Measurements from ENCODE around the gene TIMM29.
"Not testable (repeated sequence)": the region's sequence is repeated elsewhere in the genome, so short reads cannot be mapped to it uniquely, and the experiment has no call there.

TIMM29 gene

DNA sequence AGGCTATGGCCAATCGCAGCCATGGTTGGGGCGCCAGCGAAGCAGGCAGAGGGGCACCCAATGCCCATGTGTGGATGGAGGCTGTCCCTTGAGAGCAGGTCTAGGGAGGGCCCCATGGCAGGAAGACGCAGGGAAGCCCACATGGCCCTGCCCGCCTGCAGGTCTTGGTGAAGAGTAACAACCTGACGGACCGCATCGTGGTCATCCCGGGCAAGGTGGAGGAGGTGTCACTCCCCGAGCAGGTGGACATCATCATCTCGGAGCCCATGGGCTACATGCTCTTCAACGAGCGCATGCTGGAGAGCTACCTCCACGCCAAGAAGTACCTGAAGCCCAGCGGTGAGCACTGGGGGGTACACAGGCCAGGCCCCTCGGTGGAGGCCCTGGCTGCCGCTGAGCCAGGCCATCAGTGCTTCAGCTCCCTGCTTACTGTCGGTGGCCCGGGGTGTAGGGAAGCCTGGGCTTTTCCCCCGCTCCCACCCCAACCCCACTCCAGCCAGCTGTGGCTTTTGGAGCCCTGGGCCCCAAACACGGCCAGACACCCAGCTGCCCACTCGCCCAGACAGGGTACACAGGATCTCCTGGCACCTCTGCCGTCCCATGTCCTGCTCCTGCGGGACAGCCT lies 14.8 kb upstream of the TIMM29 start:
- DNase-seq = no peak

DNA sequence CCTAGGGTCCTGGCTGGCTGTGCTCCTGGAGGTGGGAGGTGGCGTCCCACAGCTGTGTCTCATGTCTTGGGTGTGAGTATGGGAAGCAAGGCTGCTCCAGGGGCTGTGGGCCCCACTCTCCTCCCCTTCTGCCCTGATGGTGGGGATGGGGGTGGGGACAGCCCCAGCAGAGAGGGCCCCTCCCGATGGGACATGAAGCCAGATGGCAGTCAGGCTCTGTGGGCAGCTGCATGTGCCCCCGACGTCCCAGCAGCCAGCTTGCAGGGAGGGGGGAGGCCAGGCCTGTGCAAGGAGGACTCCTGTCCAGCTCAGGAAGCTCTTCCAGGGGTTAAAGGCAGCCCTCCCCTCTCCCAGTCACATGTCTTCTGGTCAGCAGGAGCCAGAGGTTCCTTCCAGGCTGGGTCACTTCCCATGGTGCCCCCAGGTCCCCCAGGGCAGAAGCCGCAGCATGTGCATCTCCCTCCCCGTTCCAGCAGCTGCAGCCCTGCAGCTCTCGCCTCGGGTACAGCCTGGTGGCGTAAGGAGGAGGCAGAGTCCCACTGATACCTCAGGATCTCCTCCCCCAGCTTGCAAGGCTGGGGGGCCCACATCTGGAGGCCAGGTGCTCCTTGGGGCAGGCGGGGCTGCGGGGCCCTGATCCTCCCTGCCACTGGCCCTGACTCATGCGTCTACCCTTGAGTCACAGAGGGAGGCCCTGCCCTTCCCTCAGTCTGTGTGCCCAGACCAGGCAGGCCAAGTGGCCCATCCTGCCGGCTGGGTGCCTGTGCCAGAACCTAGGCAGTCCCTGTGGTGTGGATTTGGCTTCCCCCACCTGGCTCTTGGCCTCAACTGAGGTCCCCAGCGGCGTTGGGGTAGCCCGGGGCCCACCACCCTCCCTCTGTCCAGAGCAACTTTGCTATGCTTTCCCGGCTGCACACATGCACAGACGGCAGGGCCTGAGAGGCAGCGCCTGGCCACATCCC lies 13.2 kb upstream of the TIMM29 start:
- no peak for DNase-seq

GRCh38 chr19:10916602-10917001 lies 12.0 kb upstream of the TIMM29 start:
- no peak for DNase-seq

GRCh38 chr19:10918359-10918758 lies 10.3 kb upstream of the TIMM29 start:
- DNase-seq = no peak

DNA sequence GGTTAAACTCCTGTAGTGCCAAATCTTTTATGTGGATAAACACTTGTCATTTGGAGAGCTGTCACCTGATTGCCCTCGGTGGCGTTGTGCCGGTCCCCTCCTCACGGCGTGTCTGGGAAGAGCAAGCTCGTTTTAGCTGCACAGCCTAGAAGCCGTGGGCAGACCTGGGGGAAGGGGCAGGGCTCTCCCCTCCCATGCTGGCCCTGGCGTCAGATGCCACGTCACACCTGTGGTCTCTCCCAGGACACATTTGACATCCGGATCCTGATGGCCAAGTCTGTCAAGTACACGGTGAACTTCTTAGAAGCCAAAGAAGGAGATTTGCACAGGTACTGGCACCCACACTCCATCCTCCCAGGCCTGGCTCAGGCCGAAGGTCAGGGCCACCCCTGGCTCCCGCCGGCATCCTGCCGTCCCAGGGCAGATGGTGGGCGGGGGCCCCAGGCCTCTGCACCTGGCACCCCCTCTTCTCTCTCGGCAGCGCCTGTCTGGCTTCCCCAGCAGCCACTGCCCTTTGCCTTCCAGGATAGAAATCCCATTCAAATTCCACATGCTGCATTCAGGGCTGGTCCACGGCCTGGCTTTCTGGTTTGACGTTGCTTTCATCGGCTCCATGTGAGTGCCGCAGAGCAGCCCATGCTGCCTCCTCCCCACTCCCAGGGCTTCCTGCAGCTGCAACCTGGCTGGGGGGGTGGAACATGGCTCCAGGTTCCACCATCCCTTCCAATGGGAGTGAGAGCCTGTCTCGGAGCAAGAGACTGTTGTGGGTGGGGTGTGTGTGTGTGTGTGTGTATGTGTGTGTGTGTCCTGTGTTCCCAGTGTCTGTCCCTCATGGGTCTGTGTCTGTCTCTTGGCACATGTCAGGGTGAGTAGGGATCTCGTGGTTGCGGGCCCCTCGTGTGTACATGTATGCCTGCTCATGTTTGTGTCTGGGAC lies 9.0 kb upstream of the TIMM29 start:
- DNase-seq = no peak

DNA sequence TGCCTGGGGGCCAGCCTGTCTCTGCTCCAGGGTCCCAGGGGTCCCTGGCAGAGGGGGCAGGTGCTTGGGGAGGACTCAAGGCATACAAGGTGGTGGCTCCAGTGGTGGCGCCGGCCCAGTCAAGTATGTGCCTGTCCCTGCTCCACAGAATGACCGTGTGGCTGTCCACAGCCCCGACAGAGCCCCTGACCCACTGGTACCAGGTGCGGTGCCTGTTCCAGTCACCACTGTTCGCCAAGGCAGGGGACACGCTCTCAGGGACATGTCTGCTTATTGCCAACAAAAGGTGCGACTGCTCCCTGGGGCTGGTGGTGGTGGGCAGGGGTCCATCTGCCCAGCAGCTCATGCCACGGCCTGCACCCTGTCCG lies 8.3 kb upstream of the TIMM29 start:
- DNase-seq = no peak

DNA sequence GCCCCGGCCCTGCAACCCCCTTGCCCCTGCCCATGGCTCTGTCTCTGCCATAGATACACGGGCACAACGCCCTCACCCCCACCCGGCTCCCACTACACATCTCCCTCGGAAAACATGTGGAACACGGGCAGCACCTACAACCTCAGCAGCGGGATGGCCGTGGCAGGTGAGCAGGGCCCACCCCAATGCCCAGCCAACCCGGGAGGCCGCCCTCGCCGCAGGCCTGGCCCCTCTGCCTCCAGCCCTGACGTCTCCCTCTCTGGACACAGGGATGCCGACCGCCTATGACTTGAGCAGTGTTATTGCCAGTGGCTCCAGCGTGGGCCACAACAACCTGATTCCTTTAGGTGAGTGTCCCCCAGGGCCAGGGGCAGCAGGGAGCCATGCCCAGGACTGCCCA lies 7.8 kb upstream of the TIMM29 start:
- no peak for DNase-seq

DNA sequence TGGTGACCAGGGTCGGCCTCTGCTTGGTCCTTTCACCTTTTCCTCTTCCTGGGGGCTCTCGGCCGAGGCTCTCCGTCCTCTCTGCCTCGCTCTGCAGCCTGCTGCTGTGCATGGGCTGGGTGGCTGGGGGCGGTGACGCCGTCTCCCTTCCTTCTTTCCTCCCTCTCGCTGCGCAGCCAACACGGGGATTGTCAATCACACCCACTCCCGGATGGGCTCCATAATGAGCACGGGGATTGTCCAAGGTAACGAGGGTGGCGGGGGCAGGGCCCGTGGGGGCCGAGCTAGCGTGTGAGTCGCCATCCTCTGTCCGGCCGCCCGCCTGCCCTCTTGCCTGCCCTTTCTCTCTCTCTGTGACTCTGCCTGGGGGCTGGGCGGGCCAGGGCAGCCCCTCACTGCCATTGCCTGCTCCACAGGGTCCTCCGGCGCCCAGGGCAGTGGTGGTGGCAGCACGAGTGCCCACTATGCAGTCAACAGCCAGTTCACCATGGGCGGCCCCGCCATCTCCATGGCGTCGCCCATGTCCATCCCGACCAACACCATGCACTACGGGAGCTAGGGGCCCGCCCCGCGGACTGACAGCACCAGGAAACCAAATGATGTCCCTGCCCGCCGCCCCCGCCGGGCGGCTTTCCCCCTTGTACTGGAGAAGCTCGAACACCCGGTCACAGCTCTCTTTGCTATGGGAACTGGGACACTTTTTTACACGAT lies 7.3 kb upstream of the TIMM29 start:
- DNase-seq = no peak

DNA sequence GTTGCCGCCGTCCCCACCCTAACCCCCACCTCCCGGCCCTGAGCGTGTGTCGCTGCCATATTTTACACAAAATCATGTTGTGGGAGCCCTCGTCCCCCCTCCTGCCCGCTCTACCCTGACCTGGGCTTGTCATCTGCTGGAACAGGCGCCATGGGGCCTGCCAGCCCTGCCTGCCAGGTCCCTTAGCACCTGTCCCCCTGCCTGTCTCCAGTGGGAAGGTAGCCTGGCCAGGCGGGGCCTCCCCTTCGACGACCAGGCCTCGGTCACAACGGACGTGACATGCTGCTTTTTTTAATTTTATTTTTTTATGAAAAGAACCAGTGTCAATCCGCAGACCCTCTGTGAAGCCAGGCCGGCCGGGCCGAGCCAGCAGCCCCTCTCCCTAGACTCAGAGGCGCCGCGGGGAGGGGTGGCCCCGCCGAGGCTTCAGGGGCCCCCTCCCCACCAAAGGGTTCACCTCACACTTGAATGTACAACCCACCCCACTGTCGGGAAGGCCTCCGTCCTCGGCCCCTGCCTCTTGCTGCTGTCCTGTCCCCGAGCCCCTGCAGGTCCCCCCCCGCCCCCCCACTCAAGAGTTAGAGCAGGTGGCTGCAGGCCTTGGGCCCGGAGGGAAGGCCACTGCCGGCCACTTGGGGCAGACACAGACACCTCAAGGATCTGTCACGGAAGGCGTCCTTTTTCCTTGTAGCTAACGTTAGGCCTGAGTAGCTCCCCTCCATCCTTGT lies 6.5 kb upstream of the TIMM29 start:
- DNase-seq = no peak

DNA sequence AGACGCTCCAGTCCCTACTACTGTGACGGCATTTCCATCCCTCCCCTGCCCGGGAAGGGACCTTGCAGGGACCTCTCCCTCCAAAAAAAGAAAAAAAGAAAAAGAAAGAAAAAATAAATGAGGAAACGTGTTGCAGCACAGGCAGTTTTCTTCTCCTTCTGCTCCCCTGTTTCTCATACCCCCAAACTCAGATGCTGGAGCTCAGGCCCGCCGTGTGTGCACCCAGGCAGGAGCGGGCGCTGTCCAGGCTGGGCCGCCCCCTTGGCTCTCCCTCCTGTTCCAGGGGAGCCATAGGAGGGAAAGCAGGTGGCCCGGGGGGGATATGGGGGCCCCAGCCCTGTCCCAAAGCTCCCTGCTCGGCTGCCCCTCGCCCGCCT lies 6.0 kb upstream of the TIMM29 start:
- no peak for DNase-seq

DNA sequence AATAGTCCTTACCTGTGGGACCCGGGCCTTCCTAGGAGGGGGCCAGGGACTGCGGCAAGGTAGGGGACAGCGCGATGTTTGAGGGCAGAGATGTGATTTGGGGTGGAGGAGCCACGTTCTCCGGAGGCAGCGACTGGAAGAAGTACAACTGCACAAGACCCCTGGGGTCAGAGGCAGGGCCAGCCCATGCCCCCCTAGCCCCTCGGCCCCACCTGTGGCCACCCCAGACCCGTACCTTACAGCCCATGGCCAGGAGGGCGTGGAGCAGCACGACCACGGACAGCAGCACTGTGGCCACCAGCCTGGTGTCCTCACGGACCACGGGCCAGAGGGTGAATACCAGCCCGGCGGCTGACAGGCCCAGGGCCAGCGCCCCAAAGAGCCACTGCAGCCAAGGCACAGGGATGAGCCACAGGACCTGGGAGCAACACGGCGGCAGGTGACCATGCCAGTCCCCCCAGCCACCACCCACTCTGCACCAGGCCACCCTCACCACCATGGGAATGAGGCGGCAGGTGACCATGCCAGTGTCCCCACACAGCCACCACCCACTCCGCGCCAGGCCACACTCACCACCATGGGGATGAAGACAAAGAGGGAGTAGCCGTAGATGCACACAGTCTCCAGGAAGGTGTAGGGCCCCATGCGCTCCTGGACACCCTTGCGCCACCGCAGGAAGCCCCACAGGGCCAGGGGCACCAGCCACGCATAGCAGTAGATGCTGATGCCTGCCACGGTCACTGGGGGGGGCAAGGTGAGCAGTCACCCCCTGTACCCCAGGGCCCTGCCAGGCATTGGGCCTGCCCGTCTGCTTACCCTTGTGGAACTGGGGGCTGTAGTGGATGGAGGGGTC lies 5.1 kb upstream of the TIMM29 start:
- no peak for DNase-seq

GRCh38 chr19:10924597-10924996 lies 4.0 kb upstream of the TIMM29 start:
- no peak for DNase-seq

GRCh38 chr19:10927730-10928562 lies 665 bp upstream of the TIMM29 start:
- no peak for DNase-seq

DNA sequence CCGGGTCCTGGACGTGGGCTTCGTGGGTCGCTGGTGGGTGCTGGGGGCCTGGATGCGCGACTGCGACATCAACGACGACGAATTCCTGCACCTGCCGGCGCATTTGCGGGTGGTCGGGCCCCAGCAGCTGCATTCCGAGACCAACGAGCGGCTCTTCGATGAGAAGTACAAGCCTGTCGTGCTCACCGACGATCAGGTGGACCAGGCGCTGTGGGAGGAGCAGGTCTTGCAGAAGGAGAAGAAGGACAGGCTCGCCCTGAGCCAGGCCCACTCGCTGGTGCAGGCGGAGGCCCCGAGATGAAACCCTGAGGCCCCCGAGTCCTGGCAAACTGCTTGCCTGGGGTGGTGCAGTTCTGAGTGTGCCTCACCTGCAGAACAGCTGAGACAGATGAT lies 787 bp downstream of the TIMM29 start:
- DNase-seq = no peak

- DNase-seq = no peak
Observed at GRCh38 chr19:10935371-10936059, 6.9 kb downstream of the TIMM29 start.

DNA sequence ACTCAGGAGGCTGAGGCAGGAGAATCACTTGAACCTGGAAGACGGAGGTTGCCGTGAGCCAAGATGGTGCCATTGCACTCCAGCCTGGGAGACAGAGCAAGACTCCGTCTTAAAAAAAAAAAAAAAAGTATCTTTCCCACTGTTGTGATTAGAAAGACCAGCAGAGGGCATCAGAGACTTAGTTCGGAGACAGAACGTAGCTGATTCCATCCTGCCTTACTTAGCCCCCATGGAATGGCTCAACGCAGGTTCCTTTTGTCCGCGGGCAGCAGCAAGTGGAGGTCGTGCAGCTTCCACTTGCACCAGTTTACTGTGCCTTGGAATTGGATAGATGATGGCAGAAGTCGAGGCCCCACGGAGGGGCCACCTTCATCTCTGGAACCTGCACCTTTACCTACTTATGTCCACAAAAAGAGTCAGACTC lies 8.1 kb downstream of the TIMM29 start:
- DNase-seq = peak; percentile 74 to 93

GRCh38 chr19:10941649-10942048 lies 13.0 kb downstream of the TIMM29 start:
- DNase-seq = not testable (repeated sequence)

DNA sequence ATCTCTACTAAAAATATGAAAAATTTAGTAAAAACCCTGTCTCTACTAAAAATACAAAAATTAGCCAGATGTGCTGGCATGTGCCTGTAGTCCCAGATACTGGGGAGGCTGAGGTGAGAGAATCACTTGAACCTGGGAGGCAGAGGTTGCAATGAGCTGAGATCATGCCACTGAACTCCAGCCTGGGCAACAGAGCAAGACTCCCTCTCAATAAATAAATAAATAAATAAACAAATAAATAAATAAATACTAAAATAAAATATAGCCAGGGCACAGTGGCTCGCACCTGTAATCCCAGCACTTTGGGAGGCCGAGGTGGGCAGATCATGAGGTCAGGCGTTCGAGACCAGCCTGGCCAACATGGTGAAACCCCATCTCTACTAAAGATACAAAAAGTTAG lies 14.8 kb downstream of the TIMM29 start:
- not testable (repeated sequence) for DNase-seq

DNA sequence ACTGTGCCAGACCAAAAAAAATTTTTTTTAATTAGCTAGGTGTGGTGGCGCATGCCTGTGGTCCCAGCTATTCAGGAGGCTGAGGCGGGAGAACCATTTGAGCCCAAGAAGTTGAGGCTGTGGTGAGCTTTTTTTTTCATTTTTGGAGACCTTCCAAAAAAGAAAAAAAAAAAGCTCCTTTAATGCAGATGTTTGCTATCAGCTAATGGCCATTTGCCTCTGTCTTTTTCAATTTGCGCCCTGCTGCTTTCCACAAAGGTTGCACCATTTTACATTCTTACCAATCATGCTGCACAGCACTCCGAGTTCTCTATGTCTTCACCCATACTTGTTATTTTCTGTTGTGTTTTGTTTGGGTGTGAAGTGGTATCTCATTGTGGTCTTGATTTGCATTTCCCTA lies 16.7 kb downstream of the TIMM29 start:
- no peak for DNase-seq

Measured in NCI-H446 (cell line).